ENCODE measurements around the gene ZNF782. TPM values are rescaled to one million over a fixed set of nuclear protein-coding genes. Genes with fewer than 3 reads are reported as not detected.
"Not testable (repeated sequence)": the region's sequence is repeated elsewhere in the genome, so short reads cannot be mapped to it uniquely, and the experiment has no call there.

The ZNF782 gene
- total and polyA plus RNA-seq, 2 of the 8 experiments (the other 6 are each of a cell fraction or from before 2014, with no cell fraction given) = 1.4 to 7.4 TPM

GRCh38 chr9:96813607-96814006 lies 40.7 kb downstream of the ZNF782 start (continued):
- TF ChIP-seq HDAC2 (IDR thresholded peaks at IDR 0.05; ENCODE audit: borderline replicate concordance in 1 of 2, low read depth in 2 of 2, low read length in 2 of 2) = no peak

GRCh38 chr9:96798959-96799358 lies 55.4 kb downstream of the ZNF782 start:
- H3K9ac ChIP-seq (replicated peaks in 1 of 4; ENCODE audit: extremely low read depth in 1 of 4, low read depth in 3 of 4, low read length in 3 of 4); H3K14ac ChIP-seq (ENCODE audit: insufficient read length); H2AFZ ChIP-seq (ENCODE audit: low read length); H2BK120ac ChIP-seq (replicated peaks; ENCODE audit: low read depth, low read length); H3K56ac ChIP-seq (replicated peaks; ENCODE audit: insufficient read length, low read depth, low read length); DNase-seq (ENCODE audit: low read depth in 1 of 2, low spot score in 2 of 2); H3K23ac ChIP-seq (ENCODE audit: insufficient read length); H3K4me2 ChIP-seq (ENCODE audit: insufficient read depth in 1 of 2, low read depth in 2 of 2, low read length in 2 of 2); H3K4me1 ChIP-seq (replicated peaks in 1 of 4; ENCODE audit: control insufficient read depth in 3 of 4, insufficient read depth in 4 of 4, low read length in 3 of 4); H2BK12ac ChIP-seq (ENCODE audit: low read depth, low read length); H2BK15ac ChIP-seq (ENCODE audit: low read length); H3K4ac ChIP-seq (replicated peaks; ENCODE audit: insufficient read length, low read depth, low read length); H4K20me1 ChIP-seq (replicated peaks in 1 of 2; ENCODE audit: control insufficient read depth in 1 of 2, insufficient read depth in 2 of 2, low read length in 2 of 2); H2BK20ac ChIP-seq (ENCODE audit: low read length); H3K18ac ChIP-seq (ENCODE audit: extremely low read depth, low read length); H2AK5ac ChIP-seq (ENCODE audit: low read depth, low read length); H2BK5ac ChIP-seq (ENCODE audit: low read depth, low read length); H3K79me2 ChIP-seq (ENCODE audit: control insufficient read depth in 1 of 2, insufficient read depth in 2 of 2, low read length in 2 of 2); H3K23me2 ChIP-seq (ENCODE audit: low read depth, low read length); H4K91ac ChIP-seq (replicated peaks; ENCODE audit: insufficient read length, low read length); CTCF ChIA-PET (ENCODE audit: partially characterized antibody); H3K27ac ChIP-seq (ENCODE audit: low read depth, low read length); FAIRE-seq; H3K79me1 ChIP-seq (ENCODE audit: low read depth, low read length); POLR2A ChIA-PET (ENCODE audit: partially characterized antibody); H4K8ac ChIP-seq (ENCODE audit: extremely low read depth, insufficient read depth, low read length); H3K4me3 ChIP-seq (ENCODE audit: extremely low read depth in 1 of 4, insufficient read depth in 2 of 4, low read depth in 3 of 4, low read length in 4 of 4); H3K27me3 ChIP-seq (replicated peaks in 1 of 4; ENCODE audit: control insufficient read depth in 3 of 4, extremely low read depth in 1 of 4, insufficient read depth in 3 of 4, low read length in 3 of 4); H4K5ac ChIP-seq (ENCODE audit: insufficient read length, low read depth, low read length): not testable (repeated sequence)
- Histone ChIP-seq H3K9me3 (ENCODE audit: insufficient read depth in 2 of 2, low read depth in 1 of 2, low read length in 1 of 2) (peaks cover 38 to 39% of the 10 kb centered on the region in 2 experiments), H3K36me3 (ENCODE audit: control insufficient read depth in 2 of 4, insufficient read depth in 4 of 4, low read length in 3 of 4) (peaks cover 0 to 11% (median 3%) of the 10 kb centered on the region in 4 experiments; a peak in 5 of 8 replicates)
- no CpG with 5 or more reads among the region's 2 CpGs for WGBS, 2 experiments (ENCODE audit: extremely low coverage in 1 of 2, insufficient coverage in 1 of 2, insufficient read length in 1 of 2, insufficient replicate concordance in 2 of 2, low coverage in 1 of 2, low lambda C conversion rate in 2 of 2, missing lambda C conversion rate in 1 of 2)
